Measurements from ENCODE around the gene GPX2. TPM values are rescaled to one million over a fixed set of nuclear protein-coding genes. Genes with fewer than 3 reads are reported as not detected.

GPX2 gene
- not detected for total RNA-seq

GRCh38 chr14:64942531-64943111 lies at the start of gene GPX2:
Gene GPX2, minus strand, starts transcription at chr14:64942745. Its CDS starts 19 bp downstream, at chr14:64942726.

GRCh38 chr14:64986648-64987437 lies 44.3 kb upstream of the GPX2 start, which contains the start of gene FNTB:
Gene FNTB, plus strand, starts transcription at chr14:64986895. Its CDS starts 59 bp downstream, at chr14:64986954.

GRCh38 chr14:64971943-64972791 lies 29.6 kb upstream of the GPX2 start, which contains the start of gene RAB15:
Gene RAB15, minus strand, starts transcription at chr14:64972336. Its CDS starts 260 bp downstream, at chr14:64972076.

GRCh38 chr14:64914237-64915028 lies 28.1 kb downstream of the GPX2 start, which contains the start of gene CHURC1:
Gene CHURC1, plus strand, starts transcription at chr14:64914455. Its CDS starts 41 bp downstream, at chr14:64914496.

Small RNA genes within 50 kb of the gene (small RNA-seq; reads per million reads assigned to genes)
- 0 reads per million in 2 donors for gene RPPH1-2P

Other genes starting within 250 kb of the GPX2 start
- gene PLEKHG3, start 238.3 kb downstream of the GPX2 start, total RNA-seq: 10 to 100 TPM; 49.0 to 53.7 TPM
- gene SPTB, start 62.8 kb downstream of the GPX2 start, total RNA-seq: under 1 TPM in 1 of 2 donors, not detected in 1; under 0.01 TPM
- gene CHURC1, start 28.3 kb downstream of the GPX2 start, total RNA-seq: 10 to 100 TPM; 47.0 to 55.1 TPM
- 1 to 10 TPM; 3.4 to 10.0 TPM for gene RAB15, start 29.6 kb upstream of the GPX2 start, total RNA-seq
- gene FNTB, start 44.1 kb upstream of the GPX2 start, total RNA-seq: 10 to 100 TPM; 25.8 to 50.3 TPM
- gene MAX, start 159.8 kb upstream of the GPX2 start, total RNA-seq: 100 to 1,000 TPM in 1 of 2 donors, 10 to 100 TPM in 1; 93.3 to 106 TPM